Heart left ventricle (tissue), 13 donors: ENCODE data around the gene ABCC8.

Experiments used
- POLR2A ChIP-seq, 2 donors: fragments of 450-650 bp; IDR thresholded peaks; one replicate each; pipeline ENCODE4 v1.6.1; 2017; ENCODE audit warnings: antibody characterized with exemption in 2 of 2, mild to moderate bottlenecking in 2 of 2, moderate library complexity in 2 of 2
- TF ChIP-seq, protein P1 (sequence below), 12 donors: fragments of 200-600 bp; sonication (generic) in 4 of 12; IDR thresholded peaks; one replicate each; pipeline versions ENCODE4 v1.5.0 to v1.8.0; 2018 to 2022; ENCODE audit warnings: antibody characterized with exemption in 12 of 12, mild to moderate bottlenecking in 5 of 12
- donor health status: ischemic (EF 13 %, LVEDD 7.1; RV severe dilation, severe dysfunction).
- donor health status: DM: no; HTN: yes; CAD: no.
- donor health status: DM: no; HTN: no; CAD: no.
- donor health status: ischemic (EF 25% LVEDD 6.9; RV normal size, moderate dysfunction).
- donor health status: ischemic (EF 25% LVEDD 5.7; RV mildly dilated, moderate dysfunction).
- donor health status: ischemic (EF 35%, LVEDD 5.7; RV mildly dilated, moderate dysfunction).
- donor health status: nonischemic (EF 11% LVEDD 7.7; RV severe dilation, severe dysfunction).
- donor health status: DM: yes; HTN: yes; CAD: no.
- donor health status: PGD.
- donor health status: ischemic (EF 29% LVEDD 5.4; RV normal size, mild dysfunction).
- donor health status: nonischemic (EF 23%, LVEDD 6.1; RV moderate dilation, normal function).

DNA sequence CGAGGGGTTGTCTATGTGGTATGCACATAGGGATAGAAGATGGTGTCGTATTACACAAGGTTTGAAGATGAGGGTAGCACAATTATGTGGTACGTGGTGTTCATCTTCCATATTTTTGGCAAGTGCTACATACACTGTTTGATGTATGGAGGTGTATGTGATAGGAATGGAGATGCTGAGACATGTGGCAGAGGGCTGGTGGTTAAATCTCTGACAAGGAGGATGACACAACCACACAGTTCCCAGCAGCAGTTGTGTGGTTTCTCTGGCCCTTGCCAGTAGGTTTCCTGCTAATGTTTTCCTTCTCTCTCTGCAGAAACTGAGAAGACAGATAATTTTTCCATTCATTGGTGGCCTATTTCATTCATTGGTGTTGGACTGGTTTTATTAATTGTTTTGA is 108.1 kb downstream of the ABCC8 start:
- TF ChIP-seq, protein P1, sequence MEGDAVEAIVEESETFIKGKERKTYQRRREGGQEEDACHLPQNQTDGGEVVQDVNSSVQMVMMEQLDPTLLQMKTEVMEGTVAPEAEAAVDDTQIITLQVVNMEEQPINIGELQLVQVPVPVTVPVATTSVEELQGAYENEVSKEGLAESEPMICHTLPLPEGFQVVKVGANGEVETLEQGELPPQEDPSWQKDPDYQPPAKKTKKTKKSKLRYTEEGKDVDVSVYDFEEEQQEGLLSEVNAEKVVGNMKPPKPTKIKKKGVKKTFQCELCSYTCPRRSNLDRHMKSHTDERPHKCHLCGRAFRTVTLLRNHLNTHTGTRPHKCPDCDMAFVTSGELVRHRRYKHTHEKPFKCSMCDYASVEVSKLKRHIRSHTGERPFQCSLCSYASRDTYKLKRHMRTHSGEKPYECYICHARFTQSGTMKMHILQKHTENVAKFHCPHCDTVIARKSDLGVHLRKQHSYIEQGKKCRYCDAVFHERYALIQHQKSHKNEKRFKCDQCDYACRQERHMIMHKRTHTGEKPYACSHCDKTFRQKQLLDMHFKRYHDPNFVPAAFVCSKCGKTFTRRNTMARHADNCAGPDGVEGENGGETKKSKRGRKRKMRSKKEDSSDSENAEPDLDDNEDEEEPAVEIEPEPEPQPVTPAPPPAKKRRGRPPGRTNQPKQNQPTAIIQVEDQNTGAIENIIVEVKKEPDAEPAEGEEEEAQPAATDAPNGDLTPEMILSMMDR (IDR thresholded peaks at IDR 0.05), result no peak
- no peak for TF ChIP-seq POLR2A (IDR thresholded peaks at IDR 0.05)
